ENCODE data around the gene CSRP1. TPM values are rescaled to one million over a fixed set of nuclear protein-coding genes. Genes with fewer than 3 reads are reported as not detected.

Gene CSRP1
- total and polyA plus RNA-seq, 9 of the 15 experiments (the other 6 are each of a cell fraction or from before 2014, with no cell fraction given): 6.8 to 39.4 (median 23.7) TPM

DNA sequence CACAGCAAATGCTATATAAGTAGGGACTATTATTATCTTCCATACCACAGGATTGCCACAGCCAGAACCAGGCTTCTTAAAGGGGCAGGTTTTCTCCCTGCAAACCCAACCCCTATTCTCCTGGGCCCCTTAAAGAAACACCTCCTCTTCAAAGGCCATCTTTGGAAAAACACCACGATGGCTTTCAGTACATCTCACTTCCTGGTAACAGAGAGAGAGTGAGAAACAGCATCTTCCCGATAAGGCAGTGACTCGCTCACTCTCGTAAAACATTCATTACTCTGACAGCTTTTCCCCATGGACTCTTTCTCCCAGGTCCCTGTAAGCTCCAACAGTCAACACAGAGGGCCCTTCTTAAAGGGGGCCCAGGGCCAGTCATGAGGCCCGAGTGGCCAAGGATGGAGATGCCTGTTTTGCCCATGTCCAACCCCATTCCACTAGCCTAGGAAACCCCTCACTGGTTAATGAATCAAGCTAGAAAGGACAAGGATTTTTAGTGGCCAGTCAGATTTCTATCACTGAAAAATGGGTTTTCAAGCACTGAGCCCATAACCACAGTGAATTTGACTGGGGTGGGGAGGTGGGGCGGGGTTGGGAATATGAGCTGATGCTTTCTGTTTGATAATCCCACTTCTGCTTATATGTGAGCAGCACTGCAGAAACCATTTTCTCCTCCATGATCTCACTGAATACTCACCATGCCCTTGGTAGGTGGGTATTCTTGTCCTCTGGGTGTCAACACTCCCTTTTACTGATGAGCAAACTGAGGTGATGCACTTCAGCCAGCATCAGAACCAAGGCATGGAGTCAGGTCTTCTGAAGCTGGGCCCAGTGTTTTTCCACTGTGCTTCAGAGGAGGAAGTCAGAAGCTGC lies 28.4 kb upstream of the CSRP1 start (continued):
- TF ChIP-seq, protein P1, sequence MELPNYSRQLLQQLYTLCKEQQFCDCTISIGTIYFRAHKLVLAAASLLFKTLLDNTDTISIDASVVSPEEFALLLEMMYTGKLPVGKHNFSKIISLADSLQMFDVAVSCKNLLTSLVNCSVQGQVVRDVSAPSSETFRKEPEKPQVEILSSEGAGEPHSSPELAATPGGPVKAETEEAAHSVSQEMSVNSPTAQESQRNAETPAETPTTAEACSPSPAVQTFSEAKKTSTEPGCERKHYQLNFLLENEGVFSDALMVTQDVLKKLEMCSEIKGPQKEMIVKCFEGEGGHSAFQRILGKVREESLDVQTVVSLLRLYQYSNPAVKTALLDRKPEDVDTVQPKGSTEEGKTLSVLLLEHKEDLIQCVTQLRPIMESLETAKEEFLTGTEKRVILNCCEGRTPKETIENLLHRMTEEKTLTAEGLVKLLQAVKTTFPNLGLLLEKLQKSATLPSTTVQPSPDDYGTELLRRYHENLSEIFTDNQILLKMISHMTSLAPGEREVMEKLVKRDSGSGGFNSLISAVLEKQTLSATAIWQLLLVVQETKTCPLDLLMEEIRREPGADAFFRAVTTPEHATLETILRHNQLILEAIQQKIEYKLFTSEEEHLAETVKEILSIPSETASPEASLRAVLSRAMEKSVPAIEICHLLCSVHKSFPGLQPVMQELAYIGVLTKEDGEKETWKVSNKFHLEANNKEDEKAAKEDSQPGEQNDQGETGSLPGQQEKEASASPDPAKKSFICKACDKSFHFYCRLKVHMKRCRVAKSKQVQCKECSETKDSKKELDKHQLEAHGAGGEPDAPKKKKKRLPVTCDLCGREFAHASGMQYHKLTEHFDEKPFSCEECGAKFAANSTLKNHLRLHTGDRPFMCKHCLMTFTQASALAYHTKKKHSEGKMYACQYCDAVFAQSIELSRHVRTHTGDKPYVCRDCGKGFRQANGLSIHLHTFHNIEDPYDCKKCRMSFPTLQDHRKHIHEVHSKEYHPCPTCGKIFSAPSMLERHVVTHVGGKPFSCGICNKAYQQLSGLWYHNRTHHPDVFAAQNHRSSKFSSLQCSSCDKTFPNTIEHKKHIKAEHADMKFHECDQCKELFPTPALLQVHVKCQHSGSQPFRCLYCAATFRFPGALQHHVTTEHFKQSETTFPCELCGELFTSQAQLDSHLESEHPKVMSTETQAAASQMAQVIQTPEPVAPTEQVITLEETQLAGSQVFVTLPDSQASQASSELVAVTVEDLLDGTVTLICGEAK (IDR thresholded peaks at IDR 0.05): no peak
- TF ChIP-seq, protein P1 (CRISPR knock-in tag; IDR thresholded peaks at IDR 0.05): no peak
- TF ChIP-seq NCOA1 (IDR thresholded peaks at IDR 0.05; ENCODE audit: low read depth) (no peak), PHTF2 (CRISPR knock-in tag; IDR thresholded peaks at IDR 0.05) (no peak), ZNF316 (IDR thresholded peaks at IDR 0.05) (no peak), ADNP (tag; IDR thresholded peaks at IDR 0.05) (no peak), CREM (IDR thresholded peaks at IDR 0.05; ENCODE audit: low read depth) (peak; percentile 30; the same call in 1 of the 2 replicates), CBX5 (IDR thresholded peaks at IDR 0.05; ENCODE audit: borderline replicate concordance, low read depth) (no peak), ZNF644 (tag; IDR thresholded peaks at IDR 0.05; ENCODE audit: low read depth) (no peak), KAT7 (CRISPR knock-in tag; IDR thresholded peaks at IDR 0.05; ENCODE audit: borderline replicate concordance) (0 out of 2 replicates have a peak, but pooled peaks have one; percentile 34), RCOR1 (IDR thresholded peaks at IDR 0.05; ENCODE audit: borderline replicate concordance in 1 of 2, low read depth in 2 of 2, low read length in 2 of 2) (peak; percentile 9 to 79; a peak in 2 of 4 replicates), CBX1 (IDR thresholded peaks at IDR 0.05; ENCODE audit: low read depth) (no peak), GABPA (tag; conservative IDR thresholded peaks at IDR 0.05; ENCODE audit: low read depth) (peak; percentile 39), ZNF695 (CRISPR knock-in tag; IDR thresholded peaks at IDR 0.05) (no peak), ZNF134 (CRISPR knock-in tag; conservative IDR thresholded peaks at IDR 0.05) (no peak)
- TF ChIP-seq, protein P2, sequence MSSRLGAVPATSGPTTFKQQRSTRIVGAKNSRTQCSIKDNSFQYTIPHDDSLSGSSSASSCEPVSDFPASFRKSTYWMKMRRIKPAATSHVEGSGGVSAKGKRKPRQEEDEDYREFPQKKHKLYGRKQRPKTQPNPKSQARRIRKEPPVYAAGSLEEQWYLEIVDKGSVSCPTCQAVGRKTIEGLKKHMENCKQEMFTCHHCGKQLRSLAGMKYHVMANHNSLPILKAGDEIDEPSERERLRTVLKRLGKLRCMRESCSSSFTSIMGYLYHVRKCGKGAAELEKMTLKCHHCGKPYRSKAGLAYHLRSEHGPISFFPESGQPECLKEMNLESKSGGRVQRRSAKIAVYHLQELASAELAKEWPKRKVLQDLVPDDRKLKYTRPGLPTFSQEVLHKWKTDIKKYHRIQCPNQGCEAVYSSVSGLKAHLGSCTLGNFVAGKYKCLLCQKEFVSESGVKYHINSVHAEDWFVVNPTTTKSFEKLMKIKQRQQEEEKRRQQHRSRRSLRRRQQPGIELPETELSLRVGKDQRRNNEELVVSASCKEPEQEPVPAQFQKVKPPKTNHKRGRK (tag; IDR thresholded peaks at IDR 0.05): no peak
- TF ChIP-seq, protein P3, sequence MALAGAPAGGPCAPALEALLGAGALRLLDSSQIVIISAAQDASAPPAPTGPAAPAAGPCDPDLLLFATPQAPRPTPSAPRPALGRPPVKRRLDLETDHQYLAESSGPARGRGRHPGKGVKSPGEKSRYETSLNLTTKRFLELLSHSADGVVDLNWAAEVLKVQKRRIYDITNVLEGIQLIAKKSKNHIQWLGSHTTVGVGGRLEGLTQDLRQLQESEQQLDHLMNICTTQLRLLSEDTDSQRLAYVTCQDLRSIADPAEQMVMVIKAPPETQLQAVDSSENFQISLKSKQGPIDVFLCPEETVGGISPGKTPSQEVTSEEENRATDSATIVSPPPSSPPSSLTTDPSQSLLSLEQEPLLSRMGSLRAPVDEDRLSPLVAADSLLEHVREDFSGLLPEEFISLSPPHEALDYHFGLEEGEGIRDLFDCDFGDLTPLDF (CRISPR knock-in tag; IDR thresholded peaks at IDR 0.05): no peak
